WI38 (cell line): ENCODE results near the gene TACO1.

Experiments used
- H3K4me3 ChIP-seq: 2 replicates; pipeline ENCODE4 v1.5.1; 2011; ENCODE audit warnings: low read depth, mild to moderate bottlenecking, control low read depth, low read length
- TF ChIP-seq, protein P1 (sequence below): IDR thresholded peaks from 2 replicates; pipeline ENCODE4 v1.5.1; 2012; ENCODE audit warnings: low read depth, mild to moderate bottlenecking, control low read depth, low read length

TACO1 gene

DNA sequence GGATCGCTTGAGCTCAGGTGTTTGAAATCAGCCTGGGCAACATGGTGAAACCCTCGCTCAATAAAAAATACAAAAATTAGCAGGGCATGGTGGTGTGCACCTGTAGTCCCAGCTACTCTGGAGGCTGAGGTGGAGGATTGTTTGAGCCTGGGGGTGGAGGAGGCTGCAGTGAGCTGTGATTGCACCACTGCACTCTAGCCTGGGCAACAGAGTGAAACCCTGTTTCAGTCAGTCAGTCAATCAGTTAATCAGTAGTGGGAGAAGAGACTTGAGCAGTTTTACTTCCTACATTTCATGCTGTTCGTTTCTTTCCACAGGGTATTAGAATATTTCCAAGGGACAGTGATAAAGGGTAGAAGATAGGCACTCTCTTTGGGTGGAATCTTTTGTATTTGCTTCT is 30.4 kb downstream of the TACO1 start:
- H3K4me3 ChIP-seq, result no peak overlapping the region
- TF ChIP-seq, protein P1, sequence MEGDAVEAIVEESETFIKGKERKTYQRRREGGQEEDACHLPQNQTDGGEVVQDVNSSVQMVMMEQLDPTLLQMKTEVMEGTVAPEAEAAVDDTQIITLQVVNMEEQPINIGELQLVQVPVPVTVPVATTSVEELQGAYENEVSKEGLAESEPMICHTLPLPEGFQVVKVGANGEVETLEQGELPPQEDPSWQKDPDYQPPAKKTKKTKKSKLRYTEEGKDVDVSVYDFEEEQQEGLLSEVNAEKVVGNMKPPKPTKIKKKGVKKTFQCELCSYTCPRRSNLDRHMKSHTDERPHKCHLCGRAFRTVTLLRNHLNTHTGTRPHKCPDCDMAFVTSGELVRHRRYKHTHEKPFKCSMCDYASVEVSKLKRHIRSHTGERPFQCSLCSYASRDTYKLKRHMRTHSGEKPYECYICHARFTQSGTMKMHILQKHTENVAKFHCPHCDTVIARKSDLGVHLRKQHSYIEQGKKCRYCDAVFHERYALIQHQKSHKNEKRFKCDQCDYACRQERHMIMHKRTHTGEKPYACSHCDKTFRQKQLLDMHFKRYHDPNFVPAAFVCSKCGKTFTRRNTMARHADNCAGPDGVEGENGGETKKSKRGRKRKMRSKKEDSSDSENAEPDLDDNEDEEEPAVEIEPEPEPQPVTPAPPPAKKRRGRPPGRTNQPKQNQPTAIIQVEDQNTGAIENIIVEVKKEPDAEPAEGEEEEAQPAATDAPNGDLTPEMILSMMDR, result no peak

DNA sequence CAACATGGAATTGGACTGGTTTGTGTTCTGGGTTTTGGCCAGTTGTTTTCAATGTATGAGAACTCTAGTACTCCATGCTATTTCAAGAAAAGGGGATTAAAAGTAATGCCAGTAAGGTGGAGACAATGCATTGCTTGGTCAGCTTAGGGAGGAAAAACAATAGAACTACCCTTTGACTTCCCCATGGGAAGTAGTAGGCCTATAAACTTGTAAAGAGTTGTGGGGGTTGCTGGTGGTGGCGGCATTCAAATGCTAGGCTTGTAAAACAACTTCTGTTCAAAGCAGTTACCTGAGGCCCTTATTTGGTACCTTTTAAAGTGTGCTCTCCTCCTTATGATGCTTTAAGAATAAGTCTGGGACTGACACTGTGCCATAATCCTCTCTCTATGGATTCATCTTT is 30.9 kb downstream of the TACO1 start:
- TF ChIP-seq, protein P1, result no peak
- no peak overlapping the region for H3K4me3 ChIP-seq

DNA sequence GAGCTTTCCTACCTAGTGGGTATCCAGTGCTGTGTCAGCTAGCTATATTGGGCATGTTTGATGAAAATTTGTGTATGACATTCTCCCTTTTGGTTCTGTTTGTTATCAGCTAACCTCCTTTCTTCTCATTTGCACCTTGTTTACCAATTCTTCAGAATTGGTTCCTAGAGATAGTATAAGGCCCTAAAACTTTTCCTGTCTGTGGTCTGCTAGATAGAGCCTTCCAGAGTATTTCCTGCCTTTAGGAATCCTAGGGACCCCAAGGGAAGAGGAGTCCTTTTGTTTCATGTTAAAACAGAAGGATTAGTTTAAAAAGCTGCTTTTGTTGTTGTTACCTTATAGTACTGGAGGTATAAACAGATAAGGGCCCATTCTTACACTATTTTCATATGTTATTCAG is 33.0 kb downstream of the TACO1 start:
- TF ChIP-seq, protein P1, result no peak
- H3K4me3 ChIP-seq, result no peak overlapping the region

GRCh38 chr17:63634163-63634562 is 33.5 kb downstream of the TACO1 start:
- no peak overlapping the region for H3K4me3 ChIP-seq
- TF ChIP-seq, protein P1, result no peak

DNA sequence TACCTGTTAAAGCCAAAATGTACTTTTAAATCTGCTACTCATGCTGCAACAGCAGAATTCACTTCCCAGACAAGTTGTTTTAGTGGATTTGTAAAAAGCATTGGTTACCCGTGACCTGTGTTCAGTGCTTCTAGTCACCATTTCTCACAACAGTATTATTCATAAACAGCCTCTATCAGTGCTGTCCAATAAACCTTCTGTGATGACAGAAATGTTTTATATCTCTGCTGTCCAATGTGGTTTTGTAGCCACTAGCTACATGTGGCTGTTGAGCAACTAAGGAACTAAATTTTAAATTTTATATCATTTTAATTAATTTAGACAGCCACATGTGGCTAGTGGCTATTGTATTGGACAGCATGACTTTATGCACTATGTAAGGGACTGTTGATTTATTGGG is 34.1 kb downstream of the TACO1 start:
- no peak overlapping the region for H3K4me3 ChIP-seq
- TF ChIP-seq, protein P1, result no peak

- TF ChIP-seq, protein P1, result no peak
- H3K4me3 ChIP-seq, result no peak overlapping the region
These were observed 34.6 kb downstream of the TACO1 start for GRCh38 chr17:63635290-63635689.

DNA sequence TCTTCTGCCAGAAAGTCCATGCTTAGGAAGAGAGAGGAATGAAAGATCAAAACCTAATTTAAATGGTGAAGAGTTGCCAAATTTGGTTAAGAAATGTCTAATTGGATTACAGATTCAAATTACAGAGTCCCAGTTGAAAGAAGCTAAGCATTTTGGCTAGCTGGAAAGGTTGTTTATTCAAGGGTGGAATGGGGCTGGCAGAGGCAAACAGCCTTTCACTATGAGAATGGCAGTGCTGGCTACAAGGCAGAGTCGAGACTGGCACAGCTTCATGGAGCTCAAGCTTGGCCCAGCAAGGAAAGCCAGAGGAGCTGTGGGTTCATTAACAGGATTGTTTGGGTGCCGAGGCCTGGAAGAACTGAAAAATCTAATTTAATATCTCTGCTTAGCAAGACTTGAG is 35.1 kb downstream of the TACO1 start:
- TF ChIP-seq, protein P1, result no peak
- no peak overlapping the region for H3K4me3 ChIP-seq
